Stomach (tissue), 9 donors: ENCODE data around the gene GLT6D1. TPM values are rescaled to one million over a fixed set of nuclear protein-coding genes. Genes with fewer than 3 reads are reported as not detected.
"Not testable (repeated sequence)": the region's sequence is repeated elsewhere in the genome, so short reads cannot be mapped to it uniquely, and the experiment has no call there.

Experiments
- DNase-seq, 2 donors: peaks; one replicate each; pipeline versions ENCODE4 v3.0.0 to v3.0.0-alpha.2; 2013 to 2019
- H3K27ac ChIP-seq, 5 donors: fragments of 200-600 bp in 4 of 5; sonication (generic) in 4 of 5; one replicate each; pipeline ENCODE4 v1.5.1; 2013 to 2019; ENCODE audit warnings: mild to moderate bottlenecking in 1 of 5, moderate library complexity in 1 of 5
- H3K27me3 ChIP-seq, 3 donors: fragments of 200-600 bp; sonication (generic); one replicate each; pipeline ENCODE4 v1.5.1; 2017 to 2019; ENCODE audit warnings: mixed run types in 1 of 3
- H3K36me3 ChIP-seq, 4 donors: fragments of 200-600 bp; sonication (generic); 1 replicate in 3 of 4; 2 replicates in 1 of 4; pipeline ENCODE4 v1.5.1; 2016 to 2019
- H3K4me1 ChIP-seq, 4 donors: fragments of 200-600 bp; sonication (generic); one replicate each; pipeline ENCODE4 v1.5.1; 2016 to 2019
- H3K4me3 ChIP-seq, 4 donors: fragments of 200-600 bp; sonication (generic) in 3 of 4; one replicate each; pipeline ENCODE4 v1.5.1; 2016 to 2019; ENCODE audit warnings: mild to moderate bottlenecking in 1 of 4
- H3K9me3 ChIP-seq, 4 donors: fragments of 200-600 bp; sonication (generic); one replicate each; pipeline ENCODE4 v1.5.1; 2016 to 2019
- CTCF ChIP-seq, 7 experiments: fragments of 450-650 bp in 4 of 7; fragments of 200-600 bp in 3 of 7; sonication (generic) in 3 of 7; IDR thresholded peaks; one replicate each; pipeline ENCODE4 v1.5.1; 2016 to 2019; ENCODE audit warnings: antibody characterized with exemption in 7 of 7, control low read depth in 2 of 7, mild to moderate bottlenecking in 1 of 7
- EP300 ChIP-seq: sonication (generic); formaldehyde crosslinking; IDR thresholded peaks from one replicate; pipeline ENCODE4 v1.6.1; 2017; ENCODE audit warnings: antibody characterized with exemption
- POLR2A ChIP-seq, 4 donors: fragments of 450-650 bp; IDR thresholded peaks; one replicate each; pipeline ENCODE4 v1.6.1; 2016; ENCODE audit warnings: antibody characterized with exemption in 4 of 4, control low read depth in 2 of 4, mild to moderate bottlenecking in 1 of 4, moderate library complexity in 1 of 4
- POLR2AphosphoS5 ChIP-seq, 3 donors: sonication (generic); formaldehyde crosslinking; IDR thresholded peaks; one replicate each; pipeline ENCODE4 v1.6.1; 2016; ENCODE audit warnings: antibody characterized with exemption in 3 of 3
- WGBS, 5 donors: extraction: QIAGEN DNeasy Blood & Tissue Kit in 3 of 5; methylation state at CpG; one replicate each; pipeline versions ENCODE4 v1.1.5 to v1.1.7; 2013 to 2018; 5-methylcytosine and 5-hydroxymethylcytosine counted together
- intact Hi-C: fragments of 100-400 bp; cut with DNase I; formaldehyde crosslinking; loops from one replicate; pipeline ENCODE4 v1.15.1; 2023; ENCODE audit warnings: low total_unique reads
- polyA plus RNA-seq, 3 donors: library from polyadenylated mRNA; stranded (reverse); fragments of 200-250 nt; gene quantifications; one replicate each; pipeline ENCODE4 v1.2.3, GENCODE V29; 2013
- total RNA-seq, 5 donors: library from RNA; depleted of rRNA; stranded (reverse); fragments of >200 nt; gene quantifications; one replicate each; pipeline versions ENCODE4 v1.1.0 to v1.2.3, GENCODE V29; 2014 to 2016
- donor health status: healthy with polysubstance abuse.
- donor health status: Bipolar disorder and iron deficiency.
- donor health status: healthy.

The GLT6D1 gene
- total and polyA plus RNA-seq, 8 donors, result not detected

GRCh38 chr9:135644631-135645218 is 5.4 kb upstream of the GLT6D1 start:
- DNase-seq, result no peak
- WGBS, 5 donors, result 80 to 84% (median 82%) methylated on average over 5 of the region's 5 CpGs
- no peaks in the 10 kb centered on the region for H3K36me3 ChIP-seq
- H3K4me3 ChIP-seq, result no peak overlapping the region
- peaks cover 26 to 63% (median 55%) of the 10 kb centered on the region in 4 donors for H3K9me3 ChIP-seq
- TF ChIP-seq POLR2AphosphoS5 (IDR thresholded peaks at IDR 0.05) (no peak), POLR2A (IDR thresholded peaks at IDR 0.05) (no peak), EP300 (no peak), CTCF (IDR thresholded peaks at IDR 0.05) (no peak)
- H3K4me1 ChIP-seq, result no peaks in the 10 kb centered on the region
- intact Hi-C loops, result no loop called here
- H3K27me3 ChIP-seq, result peaks cover 0 to 15% (median 0%) of the 10 kb centered on the region in 3 donors
- no peak overlapping the region for H3K27ac ChIP-seq

GRCh38 chr9:135641745-135642144 is 2.4 kb upstream of the GLT6D1 start:
- Histone ChIP-seq H3K4me3 (no peak overlapping the region), H3K27ac (no peak overlapping the region), H3K4me1 (no peaks in the 10 kb centered on the region), H3K9me3 (peaks cover 4 to 34% (median 29%) of the 10 kb centered on the region in 4 donors), H3K36me3 (no peaks in the 10 kb centered on the region), H3K27me3 (peaks cover 0 to 28% (median 0%) of the 10 kb centered on the region in 3 donors)
- intact Hi-C loops, result no loop called here
- DNase-seq, result no peak
- TF ChIP-seq CTCF (IDR thresholded peaks at IDR 0.05) (no peak), POLR2AphosphoS5 (IDR thresholded peaks at IDR 0.05) (no peak), POLR2A (IDR thresholded peaks at IDR 0.05) (no peak)
- 60 to 80% (median 73%) methylated on average over 8 of the region's 8 CpGs for WGBS, 5 donors

- Histone ChIP-seq H3K36me3 (no peaks in the 10 kb centered on the region), H3K27me3 (peaks cover 0 to 35% (median 0%) of the 10 kb centered on the region in 3 donors), H3K4me3 (no peak overlapping the region), H3K4me1 (no peaks in the 10 kb centered on the region), H3K27ac (no peak overlapping the region), H3K9me3 (peaks cover 4 to 27% (median 25%) of the 10 kb centered on the region in 4 donors)
- WGBS, 5 donors, result 79 to 94% (median 85%) methylated on average over 7 of the region's 7 CpGs
- TF ChIP-seq POLR2A (IDR thresholded peaks at IDR 0.05) (no peak), CTCF (IDR thresholded peaks at IDR 0.05) (no peak), EP300 (no peak), POLR2AphosphoS5 (IDR thresholded peaks at IDR 0.05) (no peak)
- no peak for DNase-seq
- intact Hi-C loops, result no loop called here
Measured at GRCh38 chr9:135641047-135641446, 1.7 kb upstream of the GLT6D1 start.

GRCh38 chr9:135636930-135637530 is 2.3 kb downstream of the GLT6D1 start:
- H3K4me3 ChIP-seq, H3K36me3 ChIP-seq, H3K4me1 ChIP-seq, H3K9me3 ChIP-seq, DNase-seq, H3K27ac ChIP-seq, intact Hi-C loops: not testable (repeated sequence)
- 53 to 76% (median 69%) methylated on average over 7 of the region's 7 CpGs for WGBS, 5 donors
- H3K27me3 ChIP-seq, result peaks cover 0 to 67% (median 0%) of the 10 kb centered on the region in 3 donors

- 83 to 92% (median 89%) methylated on average over 10 of the region's 10 CpGs for WGBS, 5 donors
- intact Hi-C loops, result no loop called here
- DNase-seq, result no peak
Measured at GRCh38 chr9:135632841-135633240, 6.5 kb downstream of the GLT6D1 start.

More at GRCh38 chr9:135632841-135633240, 6.5 kb downstream of the GLT6D1 start:
- peaks cover 0 to 49% (median 0%) of the 10 kb centered on the region in 3 donors for H3K27me3 ChIP-seq
- no peak overlapping the region for H3K4me3 ChIP-seq
- no peak overlapping the region for H3K27ac ChIP-seq
- no peaks in the 10 kb centered on the region for H3K36me3 ChIP-seq
- no peaks in the 10 kb centered on the region for H3K4me1 ChIP-seq
- TF ChIP-seq EP300 (no peak), POLR2A (IDR thresholded peaks at IDR 0.05) (no peak), CTCF (IDR thresholded peaks at IDR 0.05) (no peak), POLR2AphosphoS5 (IDR thresholded peaks at IDR 0.05) (no peak)
- peaks cover 0 to 20% (median 11%) of the 10 kb centered on the region in 4 donors for H3K9me3 ChIP-seq
